Hepatocyte (in vitro differentiated cells): ENCODE data around the gene NUP54. TPM values are rescaled to one million over a fixed set of nuclear protein-coding genes. Genes with fewer than 3 reads are reported as not detected.

Source experiments
- DNase-seq: peaks from one replicate; pipeline ENCODE4 v3.0.0-alpha.2; 2016; ENCODE audit warnings: low spot score
- H2AFZ ChIP-seq: fragments of 200-600 bp; sonication (generic); 2 replicates; pipeline ENCODE4 v1.6.0; 2016; ENCODE audit warnings: antibody characterized with exemption, mild to moderate bottlenecking
- H3K27ac ChIP-seq: fragments of 200-600 bp; sonication (generic); 2 replicates; pipeline ENCODE4 v1.5.1; 2016; ENCODE audit warnings: mild to moderate bottlenecking
- H3K27me3 ChIP-seq: fragments of 200-600 bp; sonication (generic); 2 replicates; pipeline ENCODE4 v1.6.1; 2016
- H3K36me3 ChIP-seq: fragments of 200-600 bp; sonication (generic); replicated peaks from 2 replicates; pipeline ENCODE4 v1.5.1; 2016; ENCODE audit warnings: low read depth; ENCODE audit not compliant: insufficient read depth
- H3K4me1 ChIP-seq: fragments of 200-600 bp; sonication (generic); 2 replicates; pipeline ENCODE4 v1.5.1; 2016; ENCODE audit warnings: mild to moderate bottlenecking, moderate library complexity; ENCODE audit not compliant: insufficient read depth
- H3K4me2 ChIP-seq: fragments of 200-600 bp; sonication (generic); 2 replicates; pipeline ENCODE4 v1.6.0; 2016
- H3K4me3 ChIP-seq: fragments of 200-600 bp; sonication (generic); 2 replicates; pipeline ENCODE4 v1.5.1; 2016; ENCODE audit warnings: mild to moderate bottlenecking
- H3K79me2 ChIP-seq: fragments of 200-600 bp; sonication (generic); 2 replicates; pipeline ENCODE4 v1.6.0; 2017; ENCODE audit warnings: mild to moderate bottlenecking
- H3K9me2 ChIP-seq: fragments of 200-600 bp; sonication (generic); replicated peaks from 2 replicates; pipeline ENCODE4 v1.6.0; 2017; ENCODE audit warnings: mild to moderate bottlenecking; ENCODE audit not compliant: insufficient read depth
- H3K9me3 ChIP-seq: fragments of 200-600 bp; sonication (generic); 2 replicates; pipeline ENCODE4 v1.5.1; 2016; ENCODE audit warnings: low read depth, mild to moderate bottlenecking
- H4K20me1 ChIP-seq: fragments of 200-600 bp; sonication (generic); 2 replicates; pipeline ENCODE4 v1.6.0; 2016; ENCODE audit warnings: mild to moderate bottlenecking; ENCODE audit not compliant: insufficient read depth, poor library complexity, severe bottlenecking
- EZH2 ChIP-seq: fragments of 200-600 bp; sonication (generic); IDR thresholded peaks from 2 replicates; pipeline ENCODE4 v1.6.1; 2016; ENCODE audit warnings: antibody characterized with exemption, mild to moderate bottlenecking, borderline replicate concordance
- EZH2phosphoT487 ChIP-seq: fragments of 200-600 bp; sonication (generic); IDR thresholded peaks from one replicate; pipeline ENCODE4 v1.6.1; 2018; ENCODE audit warnings: antibody characterized with exemption, mild to moderate bottlenecking, low read depth, moderate library complexity; ENCODE audit not compliant: unreplicated experiment, severe bottlenecking
- WGBS: methylation state at CpG from one replicate; pipeline ENCODE4 v1.1.6; 2016; ENCODE audit warnings: low lambda C conversion rate; ENCODE audit errors: missing lambda C conversion rate; 5-methylcytosine and 5-hydroxymethylcytosine counted together
- polyA plus RNA-seq: library from polyadenylated mRNA; unstranded; fragments of >200 nt; fragmentation: Nextera tagmentation; extraction: Ambion mirVana; gene quantifications from 2 replicates; pipeline ENCODE4 v1.2.1, GENCODE V29; 2016
- total RNA-seq: library from RNA; depleted of rRNA; stranded (reverse); fragments of >200 nt; gene quantifications from 2 replicates; pipeline ENCODE4 v1.2.3, GENCODE V29; 2014
- TF ChIP-seq, protein P1 (sequence below): fragments of 200-600 bp; sonication (generic); IDR thresholded peaks from 2 replicates; pipeline ENCODE4 v1.5.1; 2016; ENCODE audit warnings: antibody characterized with exemption, mild to moderate bottlenecking; ENCODE audit not compliant: poor library complexity

The NUP54 gene
- total and polyA plus RNA-seq, 2 experiments from 2014 or later: 20.6 to 40.9 TPM

- no peak overlapping the region for H3K4me3 ChIP-seq
- H3K36me3 ChIP-seq: no peaks in the 10 kb centered on the region
- H2AFZ ChIP-seq: no peak overlapping the region
- 87% methylated on average over 1 of the region's 1 CpG for WGBS
- H3K9me3 ChIP-seq: no peaks in the 10 kb centered on the region
- no peaks in the 10 kb centered on the region for H4K20me1 ChIP-seq
- no peak overlapping the region for H3K4me2 ChIP-seq
- no peaks in the 10 kb centered on the region for H3K4me1 ChIP-seq
- H3K27me3 ChIP-seq: no peaks in the 10 kb centered on the region
- H3K79me2 ChIP-seq: no peaks in the 10 kb centered on the region
- H3K9me2 ChIP-seq: no peaks in the 10 kb centered on the region
- no peak for DNase-seq
- H3K27ac ChIP-seq: no peak overlapping the region
- TF ChIP-seq, protein P1, sequence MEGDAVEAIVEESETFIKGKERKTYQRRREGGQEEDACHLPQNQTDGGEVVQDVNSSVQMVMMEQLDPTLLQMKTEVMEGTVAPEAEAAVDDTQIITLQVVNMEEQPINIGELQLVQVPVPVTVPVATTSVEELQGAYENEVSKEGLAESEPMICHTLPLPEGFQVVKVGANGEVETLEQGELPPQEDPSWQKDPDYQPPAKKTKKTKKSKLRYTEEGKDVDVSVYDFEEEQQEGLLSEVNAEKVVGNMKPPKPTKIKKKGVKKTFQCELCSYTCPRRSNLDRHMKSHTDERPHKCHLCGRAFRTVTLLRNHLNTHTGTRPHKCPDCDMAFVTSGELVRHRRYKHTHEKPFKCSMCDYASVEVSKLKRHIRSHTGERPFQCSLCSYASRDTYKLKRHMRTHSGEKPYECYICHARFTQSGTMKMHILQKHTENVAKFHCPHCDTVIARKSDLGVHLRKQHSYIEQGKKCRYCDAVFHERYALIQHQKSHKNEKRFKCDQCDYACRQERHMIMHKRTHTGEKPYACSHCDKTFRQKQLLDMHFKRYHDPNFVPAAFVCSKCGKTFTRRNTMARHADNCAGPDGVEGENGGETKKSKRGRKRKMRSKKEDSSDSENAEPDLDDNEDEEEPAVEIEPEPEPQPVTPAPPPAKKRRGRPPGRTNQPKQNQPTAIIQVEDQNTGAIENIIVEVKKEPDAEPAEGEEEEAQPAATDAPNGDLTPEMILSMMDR: no peak
- TF ChIP-seq EZH2: no peak
- no peak for TF ChIP-seq EZH2phosphoT487
Measured at GRCh38 chr4:76084542-76084941, 63.7 kb downstream of the NUP54 start.

- DNase-seq: no peak
- WGBS: 86% methylated on average over 3 of the region's 3 CpGs
- H3K4me2 ChIP-seq: no peak overlapping the region
- no peak overlapping the region for H3K4me3 ChIP-seq
- TF ChIP-seq EZH2: no peak
- TF ChIP-seq, protein P1: no peak
- TF ChIP-seq EZH2phosphoT487: no peak
- no peaks in the 10 kb centered on the region for H4K20me1 ChIP-seq
- no peaks in the 10 kb centered on the region for H3K79me2 ChIP-seq
- H2AFZ ChIP-seq: no peak overlapping the region
- H3K27ac ChIP-seq: no peak overlapping the region
- no peaks in the 10 kb centered on the region for H3K9me2 ChIP-seq
- H3K36me3 ChIP-seq: no peaks in the 10 kb centered on the region
- H3K9me3 ChIP-seq: no peaks in the 10 kb centered on the region
- H3K27me3 ChIP-seq: no peaks in the 10 kb centered on the region
- no peaks in the 10 kb centered on the region for H3K4me1 ChIP-seq
Measured at GRCh38 chr4:76083386-76083988, 64.7 kb downstream of the NUP54 start.

GRCh38 chr4:76078033-76078613 lies 70.1 kb downstream of the NUP54 start:
- Histone ChIP-seq H3K27ac (no peak overlapping the region), H2AFZ (no peak overlapping the region), H3K79me2 (no peaks in the 10 kb centered on the region), H3K27me3 (no peaks in the 10 kb centered on the region), H3K36me3 (no peaks in the 10 kb centered on the region), H3K9me3 (no peaks in the 10 kb centered on the region), H4K20me1 (no peaks in the 10 kb centered on the region), H3K9me2 (no peaks in the 10 kb centered on the region), H3K4me1 (no peaks in the 10 kb centered on the region), H3K4me3 (no peak overlapping the region), H3K4me2 (no peak overlapping the region)
- TF ChIP-seq EZH2: no peak
- TF ChIP-seq EZH2phosphoT487: no peak
- TF ChIP-seq, protein P1: no peak
- 72% methylated on average over 4 of the region's 4 CpGs for WGBS
- no peak for DNase-seq
